ENCODE data around the gene HCFC1R1. TPM values are rescaled to one million over a fixed set of nuclear protein-coding genes. Genes with fewer than 3 reads are reported as not detected.
A peak's percentile ranks its signal among the peaks of the same experiment; 100 is the strongest.

HCFC1R1 gene
- total RNA-seq, 1 experiment from 2014 or later: 29.3 TPM

- peak; percentile 88 for DNase-seq (ENCODE audit: extremely low read depth, low read depth)
These were observed 43.2 kb downstream of the HCFC1R1 start, which contains the start of gene PKMYT1 for GRCh38 chr16:2980227-2981176. Gene PKMYT1, minus strand, starts transcription at chr16:2980446. Its CDS starts 789 bp downstream, at chr16:2979657.

GRCh38 chr16:2979669-2980226 is 44.0 kb downstream of the HCFC1R1 start:
- DNase-seq (ENCODE audit: extremely low read depth, low read depth): no peak

- DNase-seq (ENCODE audit: extremely low read depth, low read depth): no peak
These were observed 46.3 kb downstream of the HCFC1R1 start for GRCh38 chr16:2977440-2977839.

- no peak for DNase-seq (ENCODE audit: extremely low read depth, low read depth)
These were observed 47.1 kb downstream of the HCFC1R1 start for GRCh38 chr16:2976673-2977072.

- DNase-seq (ENCODE audit: extremely low read depth, low read depth): no peak
These were observed 47.5 kb downstream of the HCFC1R1 start for GRCh38 chr16:2976201-2976600.

GRCh38 chr16:2975161-2975795 is 48.5 kb downstream of the HCFC1R1 start:
- DNase-seq (ENCODE audit: extremely low read depth, low read depth): no peak

- DNase-seq (ENCODE audit: extremely low read depth, low read depth): no peak
These were observed 49.3 kb downstream of the HCFC1R1 start for GRCh38 chr16:2974319-2975056.

GRCh38 chr16:2973605-2974318 is 50.0 kb downstream of the HCFC1R1 start:
- no peak for DNase-seq (ENCODE audit: extremely low read depth, low read depth)

- no peak for DNase-seq (ENCODE audit: extremely low read depth, low read depth)
These were observed 50.6 kb downstream of the HCFC1R1 start for GRCh38 chr16:2973093-2973492.

Small RNAs within 50 kb of the gene (small RNA-seq; reads per million reads assigned to genes)
- gene LINC00514: 0 reads per million in 2 experiments

Other genes starting within 250 kb of the HCFC1R1 start
- gene ELOB, start 246.7 kb downstream of the HCFC1R1 start, total RNA-seq (2014; rRNA removed; shearing (Covaris generic)): 125 and 162 TPM in 2 replicates
- gene PRSS33, start 236.4 kb downstream of the HCFC1R1 start, total RNA-seq (2014; rRNA removed; shearing (Covaris generic)): not detected in 2 replicates
- gene PRSS41, start 225.5 kb downstream of the HCFC1R1 start, total RNA-seq (2014; rRNA removed; shearing (Covaris generic)): not detected in 2 replicates
- not detected in 2 replicates for gene PRSS21, start 206.7 kb downstream of the HCFC1R1 start, total RNA-seq (2014; rRNA removed; shearing (Covaris generic))
- gene ZG16B, start 193.6 kb downstream of the HCFC1R1 start, total RNA-seq (2014; rRNA removed; shearing (Covaris generic)): 13.8 and 18.7 TPM in 2 replicates
- gene PRSS22, start 165.8 kb downstream of the HCFC1R1 start, total RNA-seq (2014; rRNA removed; shearing (Covaris generic)): not detected in 2 replicates
- 80.1 and 88.9 TPM in 2 replicates for gene FLYWCH2, start 140.7 kb downstream of the HCFC1R1 start, total RNA-seq (2014; rRNA removed; shearing (Covaris generic))
- gene FLYWCH1, start 112.0 kb downstream of the HCFC1R1 start, total RNA-seq (2014; rRNA removed; shearing (Covaris generic)): 26.6 and 29.4 TPM in 2 replicates
- 1.5 and 2.7 TPM in 2 replicates for gene KREMEN2, start 59.7 kb downstream of the HCFC1R1 start, total RNA-seq (2014; rRNA removed; shearing (Covaris generic))
- 19.0 and 24.4 TPM in 2 replicates for gene PAQR4, start 54.6 kb downstream of the HCFC1R1 start, total RNA-seq (2014; rRNA removed; shearing (Covaris generic))
- 14.8 and 18.9 TPM in 2 replicates for gene PKMYT1, start 43.5 kb downstream of the HCFC1R1 start, total RNA-seq (2014; rRNA removed; shearing (Covaris generic))
- 0.05 and 0.14 TPM in 2 replicates for gene CLDN9, start 11.0 kb downstream of the HCFC1R1 start, total RNA-seq (2014; rRNA removed; shearing (Covaris generic))
- not detected in 2 replicates for gene CLDN6, start 5.8 kb downstream of the HCFC1R1 start, total RNA-seq (2014; rRNA removed; shearing (Covaris generic))
- 249 and 347 TPM in 2 replicates for gene TNFRSF12A, start 3.6 kb downstream of the HCFC1R1 start, total RNA-seq (2014; rRNA removed; shearing (Covaris generic))
- gene THOC6, start 93 bp upstream of the HCFC1R1 start, total RNA-seq (2014; rRNA removed; shearing (Covaris generic)): 30.3 and 35.2 TPM in 2 replicates
- not detected in 2 replicates for gene BICDL2, start 13.0 kb upstream of the HCFC1R1 start, total RNA-seq (2014; rRNA removed; shearing (Covaris generic))
- 0.14 and 0.25 TPM in 2 replicates for gene MMP25, start 22.6 kb upstream of the HCFC1R1 start, total RNA-seq (2014; rRNA removed; shearing (Covaris generic))
- 0.38 and 0.47 TPM in 2 replicates for gene IL32, start 41.7 kb upstream of the HCFC1R1 start, total RNA-seq (2014; rRNA removed; shearing (Covaris generic))
- gene ZSCAN10, start 75.4 kb upstream of the HCFC1R1 start, total RNA-seq (2014; rRNA removed; shearing (Covaris generic)): 0.05 and 0.38 TPM in 2 replicates
- 12.0 and 13.5 TPM in 2 replicates for gene ZNF205, start 88.6 kb upstream of the HCFC1R1 start, total RNA-seq (2014; rRNA removed; shearing (Covaris generic))
- gene ZNF213, start 111.1 kb upstream of the HCFC1R1 start, total RNA-seq (2014; rRNA removed; shearing (Covaris generic)): 4.5 and 5.0 TPM in 2 replicates
- gene OR1F1, start 164.3 kb upstream of the HCFC1R1 start, total RNA-seq (2014; rRNA removed; shearing (Covaris generic)): 0.58 and 0.67 TPM in 2 replicates
- gene ZNF200, start 211.2 kb upstream of the HCFC1R1 start, total RNA-seq (2014; rRNA removed; shearing (Covaris generic)): 11.9 and 14.5 TPM in 2 replicates
- 0.17 TPM in 1 of 2 replicates, not detected in the other for gene MEFV, start 232.7 kb upstream of the HCFC1R1 start, total RNA-seq (2014; rRNA removed; shearing (Covaris generic))